GM10248 (cell line): Measurements from ENCODE around the gene KCNT1.

Experiments
- CTCF ChIA-PET: fragments of 300-600 bp; sonication (Branson Sonifier 250); formaldehyde crosslinking; extraction: SDS; loops from one replicate; lab custom pipeline; 2021; ENCODE audit warnings: antibody characterized with exemption; lab: Yijun Ruan, JAX
- POLR2A ChIA-PET: fragments of 350-650 bp; sonication (Branson Sonifier 250); formaldehyde crosslinking; extraction: SDS; loops from one replicate; lab custom pipeline; 2020; ENCODE audit warnings: antibody characterized with exemption; lab: Yijun Ruan, JAX
- DNase-seq: peaks from one replicate; pipeline ENCODE4 v3.0.0; 2012; ENCODE audit errors: extremely low spot score
- CTCF ChIP-seq: IDR thresholded peaks from 2 replicates; pipeline ENCODE4 v1.5.1; 2012; ENCODE audit warnings: mild to moderate bottlenecking, low read depth; ENCODE audit errors: extremely low read depth, missing control alignments, control extremely low read depth

The KCNT1 gene

DNA sequence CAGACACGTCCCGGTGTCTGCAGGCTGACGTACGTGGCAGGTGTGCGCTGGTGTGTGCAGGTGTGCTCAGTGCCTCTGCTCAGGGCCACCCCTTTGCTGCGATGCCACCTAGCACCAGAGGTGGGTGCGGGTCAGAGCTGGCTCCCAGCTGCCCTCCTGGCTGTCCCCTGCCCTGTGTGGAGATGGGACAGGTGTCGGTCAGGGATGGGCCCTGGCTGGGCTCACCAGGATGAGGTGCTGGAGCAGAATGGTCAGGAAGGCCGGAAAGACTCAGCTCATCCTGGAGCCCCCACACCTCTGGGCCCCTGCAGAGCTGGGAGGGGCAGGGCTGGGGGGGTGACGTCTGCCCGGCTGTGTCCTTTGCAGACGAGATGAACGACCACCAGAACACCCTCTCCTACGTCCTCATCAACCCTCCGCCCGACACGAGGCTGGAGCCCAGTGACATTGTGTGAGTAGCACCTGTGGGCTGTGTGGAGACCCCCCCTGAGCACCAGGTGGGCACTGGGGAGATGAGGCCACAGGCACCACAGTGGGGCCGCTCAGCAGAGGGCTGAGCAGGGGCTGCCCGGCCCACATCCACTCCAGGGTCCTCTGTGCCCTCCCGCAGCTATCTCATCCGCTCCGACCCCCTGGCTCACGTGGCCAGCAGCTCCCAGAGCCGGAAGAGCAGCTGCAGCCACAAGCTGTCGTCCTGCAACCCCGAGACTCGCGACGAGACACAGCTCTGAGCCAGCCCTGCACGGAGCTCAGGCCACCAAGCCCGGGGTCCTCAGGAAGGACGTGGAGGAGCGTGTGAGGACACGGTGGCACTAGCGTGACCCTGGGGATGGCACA lies 89.7 kb downstream of the KCNT1 start:
- POLR2A ChIA-PET, result no interaction called here
- CTCF ChIA-PET, result no interaction called here
- no peak for TF ChIP-seq CTCF
- no peak for DNase-seq

- CTCF ChIA-PET, result no interaction called here
- TF ChIP-seq CTCF, result no peak
- POLR2A ChIA-PET, result no interaction called here
- no peak for DNase-seq
These were observed 90.5 kb downstream of the KCNT1 start for GRCh38 chr9:135792268-135793128.

- DNase-seq, result no peak
- CTCF ChIA-PET, result interaction anchor here (0.8 kb wide), 1 partner anchor 18 kb away, joined by 3 read pairs; no protein-coding TSS in a partner anchor
- POLR2A ChIA-PET, result no interaction called here
- TF ChIP-seq CTCF, result no peak
These were observed 91.5 kb downstream of the KCNT1 start for GRCh38 chr9:135793221-135794056.

DNA sequence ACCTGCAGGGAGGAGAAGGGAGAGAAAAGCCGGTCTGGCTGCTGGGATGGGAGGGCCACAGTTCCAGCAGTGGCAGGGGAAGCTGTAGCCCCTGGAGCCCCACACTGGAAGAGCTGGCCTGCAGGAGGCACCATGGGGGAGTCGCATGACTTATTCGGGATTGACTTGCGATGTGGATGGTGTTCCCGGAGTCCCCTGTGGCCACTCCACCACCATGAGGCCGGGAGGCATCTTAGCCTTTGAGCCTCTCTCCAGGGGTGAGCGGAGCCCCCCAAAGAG lies 92.0 kb downstream of the KCNT1 start:
- TF ChIP-seq CTCF, result no peak
- ChIA-PET CTCF (interaction anchor here (0.8 kb wide), 1 partner anchor 18 kb away, joined by 3 read pairs; no protein-coding TSS in a partner anchor), POLR2A (no interaction called here)
- no peak for DNase-seq

GRCh38 chr9:135794361-135794885 lies 92.4 kb downstream of the KCNT1 start:
- ChIA-PET POLR2A (no interaction called here), CTCF (no interaction called here)
- TF ChIP-seq CTCF, result no peak
- DNase-seq, result no peak

DNA sequence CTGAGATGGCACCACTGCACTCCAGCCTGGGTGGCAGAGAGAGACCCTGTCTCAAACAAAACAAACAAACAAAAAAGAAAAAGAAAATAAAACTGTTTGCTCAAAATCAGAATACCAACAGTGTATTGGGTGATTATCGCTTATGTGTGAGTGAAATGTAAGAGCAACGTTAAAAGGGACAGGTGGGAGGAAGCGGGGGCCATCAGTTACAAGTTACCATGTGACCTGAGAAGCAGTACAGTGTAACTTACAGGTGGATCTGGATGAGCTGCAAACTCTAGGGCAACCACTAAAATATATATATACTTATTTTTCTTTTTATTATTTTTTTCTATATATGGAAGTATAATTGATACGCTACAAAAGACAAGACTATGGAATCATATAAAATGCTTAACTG lies 93.4 kb downstream of the KCNT1 start:
- no peak for DNase-seq
- ChIA-PET CTCF (no interaction called here), POLR2A (no interaction called here)
- no peak for TF ChIP-seq CTCF
